Naive thymus-derived CD8-positive, alpha-beta T cell (primary cell): Measurements from ENCODE around the gene SGIP1. TPM values are rescaled to one million over a fixed set of nuclear protein-coding genes. Genes with fewer than 3 reads are reported as not detected.
"Not testable (repeated sequence)": the region's sequence is repeated elsewhere in the genome, so short reads cannot be mapped to it uniquely, and the experiment has no call there.

Experiments
- ATAC-seq, 2 donors: fragments of 150-1000 bp; cut with Tn5 transposase in 1 of 2; sonication (Bioruptor Pico), chemical (Tn5 transposase) in 1 of 2; 1 replicate in 1 of 2; 2 replicates in 1 of 2; pipeline ENCODE4 v1.10.0; 2021; ENCODE audit warnings: mild to moderate bottlenecking in 2 of 2, moderate library complexity in 2 of 2
- POLR2A ChIA-PET: fragments of 350-600 bp; sonication (Branson Sonifier 250); formaldehyde crosslinking; loops from one replicate; lab custom pipeline; 2021; ENCODE audit warnings: antibody characterized with exemption; lab: Charles Lee
- DNase-seq, 10 donors: peaks; one replicate each; pipeline versions ENCODE4 v3.0.0 to v3.0.0-alpha.2; 2020 to 2022
- H3K27ac Mint-ChIP-seq, 10 donors: one replicate each; pipeline ENCODE4 v1.8.0; 2020 to 2022; ENCODE audit warnings: mild to moderate bottlenecking in 10 of 10, mixed read lengths in 10 of 10, moderate library complexity in 4 of 10, inconsistent platforms in 1 of 10
- H3K27me3 Mint-ChIP-seq, 5 donors: one replicate each; pipeline ENCODE4 v1.8.0; 2021 to 2022; ENCODE audit warnings: mixed read lengths in 5 of 5
- H3K36me3 Mint-ChIP-seq, 3 donors: one replicate each; pipeline ENCODE4 v1.8.0; 2020 to 2022; ENCODE audit warnings: mixed read lengths in 3 of 3, mild to moderate bottlenecking in 2 of 3, inconsistent platforms in 1 of 3
- H3K4me1 Mint-ChIP-seq, 4 donors: one replicate each; pipeline ENCODE4 v1.8.0; 2021 to 2022; ENCODE audit warnings: mixed read lengths in 4 of 4
- H3K4me3 Mint-ChIP-seq, 10 donors: one replicate each; pipeline ENCODE4 v1.8.0; 2020 to 2022; ENCODE audit warnings: mild to moderate bottlenecking in 10 of 10, mixed read lengths in 10 of 10, moderate library complexity in 6 of 10, inconsistent platforms in 1 of 10
- H3K9me3 Mint-ChIP-seq, 9 donors: one replicate each; pipeline ENCODE4 v1.8.0; 2020 to 2022; ENCODE audit warnings: mixed read lengths in 9 of 9, mild to moderate bottlenecking in 3 of 9, inconsistent platforms in 1 of 9, moderate library complexity in 1 of 9
- polyA plus RNA-seq, 3 donors: library from polyadenylated mRNA; unstranded; fragments of 300-500 nt; fragmentation: Illumina TruSeq; gene quantifications; one replicate each; pipeline ENCODE4 v1.2.3, GENCODE V29; 2021
- total RNA-seq, 8 experiments: library from RNA in 2 of 8; stranded (reverse) in 2 of 8; gene quantifications; one replicate each; pipeline ENCODE4 v1.2.3 and lab custom pipeline; 2021 to 2026

Gene SGIP1
- total and polyA plus RNA-seq, 5 experiments from 2014 or later = not detected

- no peak for DNase-seq
- H3K27me3 Mint-ChIP-seq = peaks cover 0 to 22% (median 4%) of the 10 kb centered on the region in 5 donors
- POLR2A ChIA-PET = no interaction called here
Measured at GRCh38 chr1:66570196-66570595, 36.2 kb downstream of the SGIP1 start.

GRCh38 chr1:66571789-66572188, 37.8 kb downstream of the SGIP1 start:
- no peaks in the 10 kb centered on the region for H3K4me1 Mint-ChIP-seq
- ATAC-seq (no peak), DNase-seq (no peak)
- peaks cover 0 to 12% (median 4%) of the 10 kb centered on the region in 9 donors for H3K9me3 Mint-ChIP-seq
- peaks cover 0 to 22% (median 6%) of the 10 kb centered on the region in 5 donors for H3K27me3 Mint-ChIP-seq
- POLR2A ChIA-PET = no interaction called here
- H3K36me3 Mint-ChIP-seq = no peaks in the 10 kb centered on the region
- no peak overlapping the region for H3K27ac Mint-ChIP-seq
- H3K4me3 Mint-ChIP-seq = no peak overlapping the region

More at GRCh38 chr1:66570196-66570595, 36.2 kb downstream of the SGIP1 start:
- Mint-ChIP-seq H3K27ac (no peak overlapping the region), H3K4me3 (no peak overlapping the region), H3K4me1 (no peaks in the 10 kb centered on the region), H3K9me3 (peaks cover 0 to 12% (median 4%) of the 10 kb centered on the region in 9 donors), H3K36me3 (no peaks in the 10 kb centered on the region)
- no peak for ATAC-seq

GRCh38 chr1:66575739-66576138, 41.8 kb downstream of the SGIP1 start:
- ATAC-seq (no peak), DNase-seq (no peak)
- H3K27me3 Mint-ChIP-seq = peaks cover 0 to 20% (median 3%) of the 10 kb centered on the region in 5 donors
- POLR2A ChIA-PET = no interaction called here
- no peak overlapping the region for H3K27ac Mint-ChIP-seq
- H3K9me3 Mint-ChIP-seq = peaks cover 0 to 3% (median 0%) of the 10 kb centered on the region in 9 donors
- H3K36me3 Mint-ChIP-seq = no peaks in the 10 kb centered on the region
- H3K4me3 Mint-ChIP-seq = no peak overlapping the region
- peaks cover 0 to 2% (median 0%) of the 10 kb centered on the region in 4 donors for H3K4me1 Mint-ChIP-seq

GRCh38 chr1:66576645-66577044, 42.7 kb downstream of the SGIP1 start:
- POLR2A ChIA-PET = no interaction called here
- Mint-ChIP-seq H3K36me3 (no peaks in the 10 kb centered on the region), H3K9me3 (peaks cover 0 to 3% (median 0%) of the 10 kb centered on the region in 9 donors)

GRCh38 chr1:66578841-66579240, 44.9 kb downstream of the SGIP1 start:
- DNase-seq = no peak
- ATAC-seq = no peak
- Mint-ChIP-seq H3K36me3 (no peaks in the 10 kb centered on the region), H3K27me3 (peaks cover 0 to 9% (median 0%) of the 10 kb centered on the region in 5 donors), H3K9me3 (no peaks in the 10 kb centered on the region), H3K4me3 (no peak overlapping the region), H3K27ac (no peak overlapping the region), H3K4me1 (peaks cover 0 to 2% (median 0%) of the 10 kb centered on the region in 4 donors)
- POLR2A ChIA-PET = no interaction called here

More at GRCh38 chr1:66576645-66577044, 42.7 kb downstream of the SGIP1 start:
- no peak overlapping the region for H3K27ac Mint-ChIP-seq
- no peak overlapping the region for H3K4me3 Mint-ChIP-seq
- H3K27me3 Mint-ChIP-seq = peaks cover 0 to 15% (median 0%) of the 10 kb centered on the region in 5 donors
- peaks cover 0 to 2% (median 0%) of the 10 kb centered on the region in 4 donors for H3K4me1 Mint-ChIP-seq
- ATAC-seq (no peak), DNase-seq (no peak)

DNA sequence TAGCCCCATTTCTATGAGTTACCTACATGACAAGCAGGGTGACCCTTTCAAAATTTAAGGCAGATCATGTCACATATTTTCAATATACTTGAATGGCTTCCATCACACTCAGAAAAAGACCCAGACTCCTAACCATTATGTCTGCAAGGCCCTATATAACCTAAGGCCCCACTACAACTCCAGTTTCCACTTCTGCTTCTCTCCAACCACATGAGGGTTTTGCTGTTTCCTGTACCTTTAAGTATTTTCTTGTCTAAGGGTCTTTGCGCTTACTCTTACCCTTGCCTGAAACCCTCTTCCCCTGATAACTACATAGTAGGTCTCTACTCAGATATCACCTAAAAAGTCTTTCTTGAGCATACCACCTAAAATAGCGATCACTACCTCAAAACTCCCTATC, 46.1 kb downstream of the SGIP1 start:
- H3K4me1 Mint-ChIP-seq = peaks cover 0 to 2% (median 0%) of the 10 kb centered on the region in 4 donors
- no peak overlapping the region for H3K4me3 Mint-ChIP-seq
- peaks cover 0 to 4% (median 0%) of the 10 kb centered on the region in 5 donors for H3K27me3 Mint-ChIP-seq
- DNase-seq (no peak), ATAC-seq (no peak)
- no peaks in the 10 kb centered on the region for H3K9me3 Mint-ChIP-seq
- no peaks in the 10 kb centered on the region for H3K36me3 Mint-ChIP-seq
- no peak overlapping the region for H3K27ac Mint-ChIP-seq
- POLR2A ChIA-PET = no interaction called here

DNA sequence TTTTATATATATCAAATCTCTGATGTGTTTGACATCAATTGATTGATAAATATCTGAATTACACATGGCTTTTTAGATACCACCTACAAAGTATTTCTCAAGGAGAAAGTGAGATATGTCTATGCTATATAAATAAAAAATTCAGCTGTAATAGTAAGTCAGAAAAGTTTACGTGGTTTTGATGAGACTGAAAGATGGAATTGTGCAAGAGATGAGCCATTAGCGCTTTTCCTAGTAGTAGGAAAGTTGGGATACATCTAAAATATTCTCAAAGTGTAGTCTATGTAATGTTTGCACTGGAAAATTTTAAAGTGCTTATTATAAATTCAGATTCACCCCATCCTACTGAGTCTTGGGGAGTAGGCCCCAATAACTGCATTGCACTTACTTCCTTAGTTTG, 49.1 kb downstream of the SGIP1 start:
- H3K4me3 Mint-ChIP-seq = no peak overlapping the region
- no peak overlapping the region for H3K27ac Mint-ChIP-seq
- H3K27me3 Mint-ChIP-seq = peaks cover 0 to 4% (median 0%) of the 10 kb centered on the region in 5 donors
- no peaks in the 10 kb centered on the region for H3K36me3 Mint-ChIP-seq
- no peak for ATAC-seq
- peaks cover 0 to 2% (median 0%) of the 10 kb centered on the region in 4 donors for H3K4me1 Mint-ChIP-seq
- POLR2A ChIA-PET = no interaction called here
- DNase-seq = no peak
- no peaks in the 10 kb centered on the region for H3K9me3 Mint-ChIP-seq

- peaks cover 0 to 2% (median 0%) of the 10 kb centered on the region in 4 donors for H3K4me1 Mint-ChIP-seq
- POLR2A ChIA-PET = no interaction called here
- ATAC-seq (no peak), DNase-seq (no peak)
- peaks cover 0 to 4% (median 0%) of the 10 kb centered on the region in 5 donors for H3K27me3 Mint-ChIP-seq
- H3K36me3 Mint-ChIP-seq = no peaks in the 10 kb centered on the region
- no peak overlapping the region for H3K4me3 Mint-ChIP-seq
- no peak overlapping the region for H3K27ac Mint-ChIP-seq
- H3K9me3 Mint-ChIP-seq = no peaks in the 10 kb centered on the region
Measured at GRCh38 chr1:66585002-66585401, 51.0 kb downstream of the SGIP1 start.

DNA sequence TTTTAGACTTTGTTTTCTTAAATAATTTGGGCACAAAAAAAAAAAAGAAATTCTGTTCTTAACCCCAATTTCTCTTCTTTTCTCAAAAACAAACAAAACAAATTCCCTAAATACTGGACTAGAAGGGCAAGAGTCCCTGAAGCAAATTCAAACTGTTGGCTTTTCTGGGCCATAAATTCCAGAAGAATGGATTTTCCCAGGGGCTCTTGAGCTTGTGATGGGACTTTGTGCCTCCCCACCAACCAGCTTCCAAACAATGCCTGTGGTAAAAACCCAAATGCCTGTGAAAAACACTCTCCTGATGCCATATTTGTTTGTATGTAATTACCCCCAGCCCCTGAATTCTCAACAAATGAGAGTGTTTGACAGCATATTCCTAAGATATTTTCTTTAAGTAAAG, 55.4 kb downstream of the SGIP1 start:
- H3K36me3 Mint-ChIP-seq = no peaks in the 10 kb centered on the region
- H3K9me3 Mint-ChIP-seq = no peaks in the 10 kb centered on the region
- ATAC-seq (no peak), DNase-seq (no peak)
- H3K4me3 Mint-ChIP-seq = no peak overlapping the region
- POLR2A ChIA-PET = no interaction called here
- no peaks in the 10 kb centered on the region for H3K4me1 Mint-ChIP-seq
- peaks cover 0 to 6% (median 0%) of the 10 kb centered on the region in 5 donors for H3K27me3 Mint-ChIP-seq
- H3K27ac Mint-ChIP-seq = no peak overlapping the region

- H3K4me3 Mint-ChIP-seq, H3K27ac Mint-ChIP-seq, POLR2A ChIA-PET, H3K9me3 Mint-ChIP-seq, H3K27me3 Mint-ChIP-seq, H3K36me3 Mint-ChIP-seq, ATAC-seq, H3K4me1 Mint-ChIP-seq, DNase-seq: not testable (repeated sequence)
Measured at GRCh38 chr1:66592106-66592507, 58.2 kb downstream of the SGIP1 start.

DNA sequence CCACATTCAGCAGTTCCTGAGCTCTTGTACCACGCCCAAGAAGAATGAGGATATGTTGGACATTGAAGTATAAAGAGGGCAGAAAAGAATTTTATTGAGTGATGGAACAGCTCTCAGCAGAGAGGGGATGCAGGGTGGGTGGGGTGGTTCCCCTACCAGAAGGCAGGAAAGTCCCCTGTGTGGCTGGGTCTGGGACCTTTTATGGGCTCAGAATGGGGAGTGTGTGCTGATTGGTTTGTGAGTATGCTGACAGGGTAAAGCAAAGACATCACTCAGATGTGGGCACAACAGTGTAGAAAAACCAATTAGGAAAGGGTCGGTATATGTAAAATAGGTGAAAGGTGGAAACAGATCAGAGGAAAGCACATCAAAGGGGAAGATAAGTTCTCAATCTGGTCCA, 62.2 kb downstream of the SGIP1 start:
- Mint-ChIP-seq H3K4me1 (no peaks in the 10 kb centered on the region), H3K27me3 (peaks cover 0 to 12% (median 5%) of the 10 kb centered on the region in 5 donors), H3K9me3 (peaks cover 0 to 3% (median 0%) of the 10 kb centered on the region in 9 donors), H3K27ac (no peak overlapping the region), H3K4me3 (no peak overlapping the region), H3K36me3 (peaks cover 0 to 5% (median 0%) of the 10 kb centered on the region in 3 donors)
- POLR2A ChIA-PET = no interaction called here
- ATAC-seq (peak in 1 of 2 donors; percentile 32), DNase-seq (no peak)

GRCh38 chr1:66597500-66597899, 63.5 kb downstream of the SGIP1 start:
- Mint-ChIP-seq H3K9me3 (peaks cover 0 to 3% (median 0%) of the 10 kb centered on the region in 9 donors), H3K4me3 (no peak overlapping the region), H3K27me3 (peaks cover 0 to 9% (median 5%) of the 10 kb centered on the region in 5 donors), H3K27ac (no peak overlapping the region), H3K36me3 (peaks cover 0 to 5% (median 0%) of the 10 kb centered on the region in 3 donors), H3K4me1 (no peaks in the 10 kb centered on the region)
- ATAC-seq = no peak
- no peak for DNase-seq
- POLR2A ChIA-PET = no interaction called here

DNA sequence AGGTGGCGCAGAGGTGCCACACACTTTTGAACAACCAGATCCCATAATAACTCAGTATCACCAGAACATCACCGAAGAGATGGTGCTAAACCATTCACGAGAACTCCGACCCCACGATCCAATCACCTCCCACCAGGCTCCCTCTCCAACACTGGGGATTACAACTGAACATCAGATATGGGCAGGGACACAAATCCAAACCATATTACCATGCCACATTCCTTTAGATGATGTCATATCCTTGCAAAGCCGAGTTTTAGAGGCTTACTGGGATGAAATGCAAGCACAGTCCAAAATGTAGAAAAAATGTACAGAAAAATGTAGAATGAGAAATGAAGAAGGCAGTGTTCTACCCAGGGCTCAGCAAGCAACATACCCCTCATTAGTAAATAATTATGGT, 64.7 kb downstream of the SGIP1 start:
- H3K36me3 Mint-ChIP-seq = peaks cover 0 to 5% (median 0%) of the 10 kb centered on the region in 3 donors
- H3K4me1 Mint-ChIP-seq = no peaks in the 10 kb centered on the region
- POLR2A ChIA-PET = no interaction called here
- H3K4me3 Mint-ChIP-seq = no peak overlapping the region
- ATAC-seq (no peak), DNase-seq (no peak)
- H3K27ac Mint-ChIP-seq = no peak overlapping the region
- peaks cover 0 to 3% (median 0%) of the 10 kb centered on the region in 9 donors for H3K9me3 Mint-ChIP-seq
- peaks cover 0 to 9% (median 5%) of the 10 kb centered on the region in 5 donors for H3K27me3 Mint-ChIP-seq

GRCh38 chr1:66599346-66599745, 65.4 kb downstream of the SGIP1 start:
- ATAC-seq (no peak), DNase-seq (no peak)
- Mint-ChIP-seq H3K4me3 (no peak overlapping the region), H3K4me1 (no peaks in the 10 kb centered on the region), H3K9me3 (peaks cover 0 to 3% (median 0%) of the 10 kb centered on the region in 9 donors), H3K27ac (no peak overlapping the region), H3K27me3 (peaks cover 0 to 10% (median 5%) of the 10 kb centered on the region in 5 donors), H3K36me3 (peaks cover 0 to 5% (median 0%) of the 10 kb centered on the region in 3 donors)
- POLR2A ChIA-PET = no interaction called here
